ENCODE data around the gene ATP8A2. TPM values are rescaled to one million over a fixed set of nuclear protein-coding genes. Genes with fewer than 3 reads are reported as not detected.

The ATP8A2 gene
- total RNA-seq, 2 experiments from 2014 or later: not detected

DNA sequence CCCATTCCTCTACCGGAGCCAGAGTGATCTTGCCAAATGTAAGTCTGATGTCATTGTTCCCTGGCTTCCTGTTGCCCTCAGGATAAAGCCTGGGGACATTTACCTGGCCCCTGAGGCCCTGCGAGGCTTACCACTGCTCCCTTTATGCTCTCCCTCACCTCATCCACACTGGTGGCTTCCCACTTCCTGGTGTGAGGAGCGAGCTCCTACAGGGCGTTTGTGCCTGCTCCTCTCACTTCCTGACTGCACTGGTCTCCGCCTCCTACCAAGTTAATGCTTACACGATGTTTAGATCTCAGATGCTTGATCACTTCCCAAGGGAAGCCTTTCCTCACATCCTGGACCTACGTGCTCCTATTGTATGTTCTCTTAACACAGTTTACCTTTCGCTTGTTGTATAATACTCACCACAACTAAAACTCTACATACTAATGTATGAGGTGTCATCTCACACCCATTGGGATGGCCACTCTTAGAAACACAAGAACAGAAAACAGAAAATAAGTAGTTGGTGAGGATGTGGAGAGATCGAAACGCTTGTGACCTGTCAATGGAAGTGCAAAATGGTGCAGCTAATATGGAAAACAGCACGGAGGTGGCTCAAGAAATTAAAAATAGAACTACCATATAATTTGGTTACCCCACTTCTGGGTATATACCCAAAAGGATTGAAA, 502.4 kb downstream of the ATP8A2 start:
- intact Hi-C loops (cut with micrococcal nuclease; ENCODE audit: unreplicated experiment): no loop called here
- Histone ChIP-seq H2AFZ (ENCODE audit: low read length) (peak overlapping the region; percentile 62; the same call in 1 of the 2 replicates), H3K4me3 (ENCODE audit: low read depth, low read length, poor library complexity, severe bottlenecking) (no peak overlapping the region), H3K9me2 (ENCODE audit: insufficient read depth, low read length) (no peaks in the 10 kb centered on the region), H3K9me3 (ENCODE audit: low read length) (no peaks in the 10 kb centered on the region), H3K4me1 (ENCODE audit: insufficient read depth, low read length, poor library complexity, severe bottlenecking) (no peaks in the 10 kb centered on the region), H3K27ac (ENCODE audit: low read depth, low read length, poor library complexity, severe bottlenecking) (no peak overlapping the region), H3K4me2 (ENCODE audit: low read length) (no peak overlapping the region), H4K20me1 (ENCODE audit: insufficient read depth, low read length) (no peaks in the 10 kb centered on the region), H3K79me2 (ENCODE audit: insufficient read depth, low read depth, low read length) (no peaks in the 10 kb centered on the region), H3K36me3 (ENCODE audit: insufficient read depth, low read length) (no peaks in the 10 kb centered on the region)
- ChIA-PET CTCF (ENCODE audit: unreplicated experiment) (no interaction called here), POLR2A (no interaction called here)
- DNase-seq (ENCODE audit: low spot score): no peak
- no TSS peak for BruUV-seq (replicated peaks)
- TF ChIP-seq EZH2phosphoT487 (IDR thresholded peaks at IDR 0.05; ENCODE audit: borderline replicate concordance, low read depth, low read length): no peak
- TF ChIP-seq, protein P1, sequence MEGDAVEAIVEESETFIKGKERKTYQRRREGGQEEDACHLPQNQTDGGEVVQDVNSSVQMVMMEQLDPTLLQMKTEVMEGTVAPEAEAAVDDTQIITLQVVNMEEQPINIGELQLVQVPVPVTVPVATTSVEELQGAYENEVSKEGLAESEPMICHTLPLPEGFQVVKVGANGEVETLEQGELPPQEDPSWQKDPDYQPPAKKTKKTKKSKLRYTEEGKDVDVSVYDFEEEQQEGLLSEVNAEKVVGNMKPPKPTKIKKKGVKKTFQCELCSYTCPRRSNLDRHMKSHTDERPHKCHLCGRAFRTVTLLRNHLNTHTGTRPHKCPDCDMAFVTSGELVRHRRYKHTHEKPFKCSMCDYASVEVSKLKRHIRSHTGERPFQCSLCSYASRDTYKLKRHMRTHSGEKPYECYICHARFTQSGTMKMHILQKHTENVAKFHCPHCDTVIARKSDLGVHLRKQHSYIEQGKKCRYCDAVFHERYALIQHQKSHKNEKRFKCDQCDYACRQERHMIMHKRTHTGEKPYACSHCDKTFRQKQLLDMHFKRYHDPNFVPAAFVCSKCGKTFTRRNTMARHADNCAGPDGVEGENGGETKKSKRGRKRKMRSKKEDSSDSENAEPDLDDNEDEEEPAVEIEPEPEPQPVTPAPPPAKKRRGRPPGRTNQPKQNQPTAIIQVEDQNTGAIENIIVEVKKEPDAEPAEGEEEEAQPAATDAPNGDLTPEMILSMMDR (conservative IDR thresholded peaks at IDR 0.05; ENCODE audit: low read length): no peak

DNA sequence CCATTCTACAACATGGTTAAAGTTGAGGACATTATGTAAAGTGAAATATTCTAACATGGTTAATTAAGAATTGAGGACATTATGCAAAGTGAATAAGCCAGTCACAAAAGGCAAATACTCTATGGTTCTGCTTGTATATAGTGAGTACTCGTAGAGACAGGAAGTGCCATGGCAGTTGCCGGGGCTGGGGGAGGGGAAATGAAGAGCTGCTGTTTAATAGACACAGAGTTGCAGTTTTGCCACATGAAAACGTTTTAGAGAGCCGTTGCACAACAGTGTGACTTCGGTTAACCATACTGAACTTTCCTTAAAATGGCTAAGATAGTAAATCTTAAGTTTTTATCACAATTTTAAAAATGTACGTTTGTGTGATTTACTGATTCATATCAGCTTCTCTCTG, 503.1 kb downstream of the ATP8A2 start:
- no peaks in the 10 kb centered on the region for H3K9me3 ChIP-seq (ENCODE audit: low read length)
- no peak overlapping the region for H3K4me2 ChIP-seq (ENCODE audit: low read length)
- no peaks in the 10 kb centered on the region for H3K79me2 ChIP-seq (ENCODE audit: insufficient read depth, low read depth, low read length)
- peak; percentile 23 for DNase-seq (ENCODE audit: low spot score)
- ChIA-PET POLR2A (no interaction called here), CTCF (ENCODE audit: unreplicated experiment) (no interaction called here)
- H3K27ac ChIP-seq (ENCODE audit: low read depth, low read length, poor library complexity, severe bottlenecking): no peak overlapping the region
- H3K36me3 ChIP-seq (ENCODE audit: insufficient read depth, low read length): no peaks in the 10 kb centered on the region
- H3K4me1 ChIP-seq (ENCODE audit: insufficient read depth, low read length, poor library complexity, severe bottlenecking): no peaks in the 10 kb centered on the region
- H4K20me1 ChIP-seq (ENCODE audit: insufficient read depth, low read length): no peaks in the 10 kb centered on the region
- no peak overlapping the region for H3K4me3 ChIP-seq (ENCODE audit: low read depth, low read length, poor library complexity, severe bottlenecking)
- TF ChIP-seq, protein P1 (conservative IDR thresholded peaks at IDR 0.05; ENCODE audit: low read length): no peak
- no peak for TF ChIP-seq EZH2phosphoT487 (IDR thresholded peaks at IDR 0.05; ENCODE audit: borderline replicate concordance, low read depth, low read length)
- intact Hi-C loops (cut with micrococcal nuclease; ENCODE audit: unreplicated experiment): no loop called here
- peak overlapping the region; percentile 62 for H2AFZ ChIP-seq (ENCODE audit: low read length)
- H3K9me2 ChIP-seq (ENCODE audit: insufficient read depth, low read length): no peaks in the 10 kb centered on the region
- no TSS peak for BruUV-seq (replicated peaks)

DNA sequence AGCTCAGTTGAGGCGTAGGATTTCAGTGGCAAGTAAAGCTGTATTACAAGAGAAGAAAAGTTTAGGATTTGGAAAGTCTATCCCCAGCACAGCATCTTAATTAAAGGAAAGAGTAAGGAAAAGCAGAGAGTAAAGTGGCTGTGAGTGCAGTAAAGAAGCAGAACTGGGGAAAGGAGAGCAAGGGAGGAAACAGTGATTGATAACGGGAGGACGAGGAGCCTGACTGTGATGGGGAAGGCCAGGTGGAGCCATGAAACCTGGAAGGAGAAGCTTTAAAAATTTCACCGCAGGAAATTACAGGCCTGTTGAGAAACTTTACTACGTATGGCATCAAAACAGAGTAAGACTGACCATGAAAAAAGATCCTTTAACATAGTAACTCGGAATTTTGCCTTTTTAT, 504.5 kb downstream of the ATP8A2 start:
- intact Hi-C loops (cut with micrococcal nuclease; ENCODE audit: unreplicated experiment): no loop called here

More for the DNA sequence above, 504.5 kb downstream of the ATP8A2 start:
- TF ChIP-seq, protein P1 (conservative IDR thresholded peaks at IDR 0.05; ENCODE audit: low read length): no peak
- TF ChIP-seq EZH2phosphoT487 (IDR thresholded peaks at IDR 0.05; ENCODE audit: borderline replicate concordance, low read depth, low read length): no peak
- no peak overlapping the region for H3K4me2 ChIP-seq (ENCODE audit: low read length)
- H3K79me2 ChIP-seq (ENCODE audit: insufficient read depth, low read depth, low read length): no peaks in the 10 kb centered on the region
- no peaks in the 10 kb centered on the region for H3K9me3 ChIP-seq (ENCODE audit: low read length)
- no peaks in the 10 kb centered on the region for H4K20me1 ChIP-seq (ENCODE audit: insufficient read depth, low read length)
- no peak overlapping the region for H2AFZ ChIP-seq (ENCODE audit: low read length)
- no peaks in the 10 kb centered on the region for H3K9me2 ChIP-seq (ENCODE audit: insufficient read depth, low read length)
- no peaks in the 10 kb centered on the region for H3K36me3 ChIP-seq (ENCODE audit: insufficient read depth, low read length)
- ChIA-PET POLR2A (no interaction called here), CTCF (ENCODE audit: unreplicated experiment) (interaction anchor here (1.1 kb wide), 1 partner anchor 9 kb away, joined by 3 read pairs; no protein-coding TSS in a partner anchor)
- BruUV-seq (replicated peaks): no TSS peak
- H3K4me3 ChIP-seq (ENCODE audit: low read depth, low read length, poor library complexity, severe bottlenecking): no peak overlapping the region
- no peak overlapping the region for H3K27ac ChIP-seq (ENCODE audit: low read depth, low read length, poor library complexity, severe bottlenecking)
- no peaks in the 10 kb centered on the region for H3K4me1 ChIP-seq (ENCODE audit: insufficient read depth, low read length, poor library complexity, severe bottlenecking)
- no peak for DNase-seq (ENCODE audit: low spot score)

Measured in OCI-LY7 (cell line).